Skeletal muscle satellite cell (primary cell): ENCODE data around the gene MTCH1.

Experiments
- H3K27me3 ChIP-seq: 2 replicates; pipeline ENCODE4 v1.7.0; 2013; ENCODE audit warnings: low read length; ENCODE audit not compliant: control insufficient read depth, insufficient read depth
- H3K36me3 ChIP-seq: 2 replicates; pipeline ENCODE4 v1.7.0; 2013; ENCODE audit warnings: mild to moderate bottlenecking, control low read depth, low read length; ENCODE audit not compliant: insufficient read depth
- H3K4me1 ChIP-seq: 2 replicates; pipeline ENCODE4 v1.7.0; 2013; ENCODE audit warnings: low read length; ENCODE audit not compliant: control insufficient read depth, insufficient read depth
- H3K4me2 ChIP-seq: 2 replicates; pipeline ENCODE4 v1.7.0; 2013; ENCODE audit warnings: mild to moderate bottlenecking, low read length
- H3K4me3 ChIP-seq: 2 replicates; pipeline ENCODE4 v1.7.0; 2013; ENCODE audit warnings: low read length
- H3K9ac ChIP-seq: 2 replicates; pipeline ENCODE4 v1.7.0; 2013; ENCODE audit warnings: mild to moderate bottlenecking, low read depth, low read length, moderate library complexity
- H3K9me3 ChIP-seq: replicated peaks from 2 replicates; pipeline ENCODE4 v1.7.0; 2013; ENCODE audit warnings: mild to moderate bottlenecking, control low read depth, low read length

The MTCH1 gene

GRCh38 chr6:36983538-36983937 is 2.5 kb downstream of the MTCH1 start:
- Histone ChIP-seq H3K4me1 (peaks cover 39% of the 10 kb centered on the region), H3K27me3 (no peaks in the 10 kb centered on the region), H3K4me3 (peak overlapping the region; percentile 98), H3K9me3 (no peaks in the 10 kb centered on the region), H3K9ac (no peak overlapping the region), H3K4me2 (peak overlapping the region; percentile 95), H3K36me3 (peaks cover 16% of the 10 kb centered on the region)

GRCh38 chr6:36980876-36981619 is 4.9 kb downstream of the MTCH1 start:
- H3K4me3 ChIP-seq, result no peak overlapping the region
- H3K9ac ChIP-seq, result no peak overlapping the region
- no peaks in the 10 kb centered on the region for H3K9me3 ChIP-seq
- peaks cover 40% of the 10 kb centered on the region for H3K36me3 ChIP-seq
- no peaks in the 10 kb centered on the region for H3K27me3 ChIP-seq
- peaks cover 31% of the 10 kb centered on the region for H3K4me1 ChIP-seq
- peak overlapping the region; percentile 9 for H3K4me2 ChIP-seq

- H3K9ac ChIP-seq, result no peak overlapping the region
- no peaks in the 10 kb centered on the region for H3K9me3 ChIP-seq
- no peak overlapping the region for H3K4me2 ChIP-seq
- peaks cover 49% of the 10 kb centered on the region for H3K36me3 ChIP-seq
- no peak overlapping the region for H3K4me3 ChIP-seq
- H3K27me3 ChIP-seq, result no peaks in the 10 kb centered on the region
- peaks cover 31% of the 10 kb centered on the region for H3K4me1 ChIP-seq
These were observed 5.9 kb downstream of the MTCH1 start for GRCh38 chr6:36980129-36980528.

GRCh38 chr6:36979347-36979742 is 6.7 kb downstream of the MTCH1 start:
- Histone ChIP-seq H3K36me3 (peaks cover 57% of the 10 kb centered on the region), H3K4me3 (no peak overlapping the region)

GRCh38 chr6:36978421-36979346 is 7.3 kb downstream of the MTCH1 start:
- H3K9me3 ChIP-seq, result no peaks in the 10 kb centered on the region
- H3K4me3 ChIP-seq, result no peak overlapping the region
- no peaks in the 10 kb centered on the region for H3K27me3 ChIP-seq
- H3K36me3 ChIP-seq, result peaks cover 63% of the 10 kb centered on the region
- peaks cover 22% of the 10 kb centered on the region for H3K4me1 ChIP-seq
- no peak overlapping the region for H3K4me2 ChIP-seq
- H3K9ac ChIP-seq, result no peak overlapping the region

More at GRCh38 chr6:36979347-36979742, 6.7 kb downstream of the MTCH1 start:
- Histone ChIP-seq H3K9me3 (no peaks in the 10 kb centered on the region), H3K27me3 (no peaks in the 10 kb centered on the region), H3K4me1 (peaks cover 28% of the 10 kb centered on the region), H3K4me2 (no peak overlapping the region), H3K9ac (no peak overlapping the region)

GRCh38 chr6:36977470-36977941 is 8.5 kb downstream of the MTCH1 start:
- Histone ChIP-seq H3K4me2 (no peak overlapping the region), H3K9me3 (no peaks in the 10 kb centered on the region), H3K27me3 (no peaks in the 10 kb centered on the region), H3K9ac (no peak overlapping the region), H3K4me3 (no peak overlapping the region), H3K4me1 (peaks cover 11% of the 10 kb centered on the region), H3K36me3 (peaks cover 75% of the 10 kb centered on the region)

- H3K4me3 ChIP-seq, result no peak overlapping the region
- peaks cover 11% of the 10 kb centered on the region for H3K4me1 ChIP-seq
- H3K4me2 ChIP-seq, result no peak overlapping the region
- H3K9ac ChIP-seq, result no peak overlapping the region
- peaks cover 81% of the 10 kb centered on the region for H3K36me3 ChIP-seq
- no peaks in the 10 kb centered on the region for H3K9me3 ChIP-seq
- H3K27me3 ChIP-seq, result no peaks in the 10 kb centered on the region
These were observed 9.1 kb downstream of the MTCH1 start for GRCh38 chr6:36976931-36977330.

GRCh38 chr6:36976509-36976908 is 9.5 kb downstream of the MTCH1 start:
- H3K4me1 ChIP-seq, result peaks cover 11% of the 10 kb centered on the region
- H3K36me3 ChIP-seq, result peaks cover 85% of the 10 kb centered on the region
- no peak overlapping the region for H3K4me2 ChIP-seq

GRCh38 chr6:36976007-36976264 is 10.1 kb downstream of the MTCH1 start:
- H3K4me3 ChIP-seq, result no peak overlapping the region
- H3K36me3 ChIP-seq, result peaks cover 85% of the 10 kb centered on the region
- no peaks in the 10 kb centered on the region for H3K9me3 ChIP-seq
- H3K27me3 ChIP-seq, result no peaks in the 10 kb centered on the region
- no peak overlapping the region for H3K4me2 ChIP-seq
- no peak overlapping the region for H3K9ac ChIP-seq
- H3K4me1 ChIP-seq, result peaks cover 6% of the 10 kb centered on the region

More at GRCh38 chr6:36976509-36976908, 9.5 kb downstream of the MTCH1 start:
- no peak overlapping the region for H3K4me3 ChIP-seq
- H3K9ac ChIP-seq, result no peak overlapping the region
- no peaks in the 10 kb centered on the region for H3K27me3 ChIP-seq
- no peaks in the 10 kb centered on the region for H3K9me3 ChIP-seq

GRCh38 chr6:36975231-36976006 is 10.6 kb downstream of the MTCH1 start:
- peaks cover 2% of the 10 kb centered on the region for H3K4me1 ChIP-seq
- H3K4me3 ChIP-seq, result no peak overlapping the region
- no peak overlapping the region for H3K9ac ChIP-seq
- H3K4me2 ChIP-seq, result no peak overlapping the region
- no peaks in the 10 kb centered on the region for H3K9me3 ChIP-seq
- peaks cover 86% of the 10 kb centered on the region for H3K36me3 ChIP-seq
- H3K27me3 ChIP-seq, result no peaks in the 10 kb centered on the region

- H3K36me3 ChIP-seq, result peaks cover 98% of the 10 kb centered on the region
These were observed 12.3 kb downstream of the MTCH1 start for GRCh38 chr6:36973647-36974046.

More at GRCh38 chr6:36973647-36974046, 12.3 kb downstream of the MTCH1 start:
- H3K9ac ChIP-seq, result no peak overlapping the region
- no peak overlapping the region for H3K4me3 ChIP-seq
- H3K4me2 ChIP-seq, result no peak overlapping the region
- H3K4me1 ChIP-seq, result no peaks in the 10 kb centered on the region
- H3K9me3 ChIP-seq, result no peaks in the 10 kb centered on the region
- H3K27me3 ChIP-seq, result no peaks in the 10 kb centered on the region
